Ammon's horn (tissue), 1 donor: Measurements from ENCODE around the gene TTC17.
"Not testable (repeated sequence)": the region's sequence is repeated elsewhere in the genome, so short reads cannot be mapped to it uniquely, and the experiment has no call there.

ENCODE experiments used
- DNase-seq: peaks from one replicate; pipeline ENCODE4 v3.0.0-alpha.2; 2016; ENCODE audit warnings: low spot score

TTC17 gene

GRCh38 chr11:43358801-43359421 is at the start of gene TTC17:
TTC17 (plus strand) TSS chr11:43358920; CDS start chr11:43358955, 35 bp downstream.
- DNase-seq = peak; percentile 94

DNA sequence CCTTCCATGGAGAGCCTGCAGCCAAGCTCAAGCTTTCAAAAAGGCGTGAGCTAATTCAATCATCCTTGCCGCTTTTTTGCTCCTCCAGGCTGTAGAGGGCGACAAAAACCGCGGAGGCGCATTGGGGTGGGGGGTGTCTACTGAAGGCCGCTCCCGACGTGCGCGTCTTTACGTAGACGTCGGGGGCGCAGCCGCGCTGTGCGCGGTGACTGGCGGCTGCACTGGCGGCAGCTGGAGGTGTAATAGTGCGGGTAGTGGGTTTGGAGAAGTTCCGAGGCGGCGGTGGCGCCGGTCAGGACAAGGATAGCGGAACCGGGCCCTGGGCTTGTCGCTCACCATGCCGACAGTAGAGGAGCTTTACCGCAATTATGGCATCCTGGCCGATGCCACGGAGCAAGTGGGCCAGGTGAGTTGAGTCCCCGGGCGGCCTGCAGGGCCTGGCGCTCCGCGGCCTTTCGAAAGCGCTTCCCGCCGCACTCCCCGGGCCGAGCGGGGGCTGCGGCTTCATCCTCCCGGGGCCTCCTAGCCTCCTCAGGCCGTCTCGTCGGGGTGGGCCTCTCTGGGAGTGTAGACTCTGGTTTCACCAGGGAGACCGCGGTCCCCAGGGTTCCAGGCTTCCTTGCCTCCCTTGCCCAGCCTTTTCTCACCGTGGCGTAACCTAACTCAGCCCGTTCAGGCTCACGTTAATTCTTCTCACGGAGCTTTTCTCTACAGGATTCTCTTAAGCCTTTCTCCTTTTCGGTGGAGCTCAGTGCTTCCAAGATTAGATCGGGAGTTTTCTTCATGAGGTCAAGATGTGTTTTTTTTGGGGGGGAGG is 46.7 kb upstream of the TTC17 start, which contains the start of gene API5:
Gene API5, plus strand, starts transcription at position 206 of the 817 bp plus-strand sequence. Its CDS starts 132 bp downstream, at position 338.
- DNase-seq = peak; percentile 94

DNA sequence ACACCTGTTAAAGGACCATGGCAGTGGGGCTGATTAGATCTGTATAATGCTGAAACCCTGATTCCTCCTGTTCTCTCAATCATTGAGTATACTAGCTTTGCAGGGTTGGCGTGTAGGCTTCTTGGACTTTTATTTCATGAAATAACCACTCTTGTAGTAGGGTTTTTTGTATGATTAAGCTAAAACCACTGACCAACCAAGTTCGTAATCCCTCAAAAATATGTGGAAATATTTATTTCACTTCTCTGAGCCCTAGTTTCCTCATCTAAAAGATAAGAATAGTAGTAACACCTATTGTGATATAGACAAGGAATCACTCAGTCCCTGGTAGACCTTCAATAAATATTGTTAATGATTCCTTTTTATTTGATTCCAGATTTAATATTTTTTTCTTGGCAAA is 42.8 kb upstream of the TTC17 start:
- no peak for DNase-seq

DNA sequence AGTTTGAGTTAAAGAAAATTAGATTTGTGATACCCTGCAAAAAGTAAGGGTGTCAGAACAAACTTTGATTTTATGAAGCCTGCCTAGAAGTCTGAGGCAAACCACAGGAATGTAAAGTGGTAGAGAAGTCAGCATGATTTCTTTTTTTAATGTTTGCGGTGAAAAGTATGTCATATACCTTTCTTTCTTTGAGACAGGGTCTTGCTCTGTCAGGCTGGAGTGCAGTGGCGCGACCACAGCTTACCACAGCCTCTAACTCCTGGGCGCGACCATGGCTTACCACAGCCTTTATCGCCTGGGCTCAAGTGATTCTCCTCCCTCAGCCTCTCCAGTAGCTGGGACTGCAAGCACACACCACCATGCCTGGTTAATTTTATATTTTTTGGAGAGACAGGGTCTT is 42.3 kb upstream of the TTC17 start:
- no peak for DNase-seq

DNA sequence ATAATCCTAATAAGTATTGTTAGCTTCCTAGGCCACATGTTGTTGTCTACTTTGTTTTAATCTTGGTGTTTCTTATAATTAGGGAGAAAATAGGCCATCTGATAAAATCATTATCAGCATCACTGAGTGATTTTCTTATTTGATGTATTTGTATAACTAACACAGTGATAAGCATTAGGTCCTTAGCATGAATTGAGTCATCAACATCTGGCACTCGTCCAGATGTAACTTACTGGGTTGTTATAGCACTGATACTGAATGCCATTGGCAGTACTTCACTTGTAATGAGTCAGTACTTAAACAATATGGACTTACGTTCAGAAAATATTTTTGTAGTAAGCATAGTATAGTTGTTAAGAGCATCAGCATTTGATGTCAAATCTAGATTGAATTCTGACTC is 30.7 kb upstream of the TTC17 start:
- no peak for DNase-seq

GRCh38 chr11:43328482-43328881 is 30.2 kb upstream of the TTC17 start:
- DNase-seq = no peak

- DNase-seq = no peak
Observed at GRCh38 chr11:43341159-43341558, 17.6 kb upstream of the TTC17 start.

DNA sequence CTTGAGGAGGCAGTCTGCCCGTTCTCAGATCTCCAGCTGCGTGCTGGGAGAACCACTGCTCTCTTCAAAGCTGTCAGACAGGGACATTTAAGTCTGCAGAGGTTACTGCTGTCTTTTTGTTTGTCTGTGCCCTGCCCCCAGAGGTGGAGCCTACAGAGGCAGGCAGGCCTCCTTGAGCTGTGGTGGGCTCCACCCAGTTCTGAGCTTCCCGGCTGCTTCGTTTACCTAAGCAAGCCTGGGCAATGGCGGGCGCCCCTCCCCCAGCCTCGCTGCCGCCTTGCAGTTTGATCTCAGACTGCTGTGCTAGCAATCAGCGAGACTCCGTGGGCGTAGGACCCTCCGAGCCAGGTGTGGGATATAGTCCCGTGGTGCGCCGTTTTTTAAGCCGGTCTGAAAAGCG is 7.3 kb upstream of the TTC17 start:
- DNase-seq = not testable (repeated sequence)

GRCh38 chr11:43354311-43354710 is 4.4 kb upstream of the TTC17 start:
- DNase-seq = no peak

DNA sequence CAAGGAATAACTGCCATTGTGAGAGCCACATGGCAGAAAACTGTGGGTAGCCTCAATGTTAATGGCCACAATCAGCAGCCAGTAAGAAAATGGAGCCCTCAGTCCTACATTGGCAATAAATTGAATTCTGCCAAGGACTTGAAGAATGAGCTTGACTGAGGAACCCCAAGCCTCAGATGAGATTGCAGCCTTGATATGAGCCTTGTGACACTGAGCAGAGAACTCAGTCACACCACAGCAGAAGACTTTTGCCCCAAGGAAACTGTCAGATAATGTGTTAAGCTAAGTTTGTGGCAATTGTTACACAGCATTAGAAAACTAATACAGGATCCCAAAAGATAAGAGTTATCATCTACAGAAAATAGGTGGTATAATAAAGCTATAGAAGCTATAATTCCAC is 2.4 kb upstream of the TTC17 start:
- no peak for DNase-seq

DNA sequence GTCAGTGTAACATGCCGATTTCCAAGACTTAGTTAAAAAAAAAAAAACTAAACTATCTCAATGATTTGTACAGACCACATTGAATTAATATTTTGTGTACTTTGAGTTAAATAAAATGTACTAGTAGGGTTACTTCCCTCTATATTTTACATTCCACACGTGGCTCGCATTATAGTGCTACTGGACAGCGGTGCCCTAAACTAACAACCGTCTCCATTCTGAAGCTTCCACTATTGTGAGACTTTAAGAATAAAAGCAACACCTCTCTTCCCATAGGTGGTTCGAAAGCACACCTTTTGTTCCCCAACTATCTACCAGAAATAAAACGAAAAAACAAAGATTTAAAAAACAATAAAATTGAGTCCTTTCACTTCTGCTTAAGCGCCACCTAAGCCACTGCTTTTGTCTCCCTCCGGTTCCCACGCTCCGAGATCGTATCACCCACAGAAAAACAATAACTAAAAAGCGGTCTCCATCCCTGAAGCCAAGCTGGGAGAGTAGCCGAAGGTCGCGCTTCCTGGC is 380 bp upstream of the TTC17 start:
- DNase-seq = peak; percentile 23

DNA sequence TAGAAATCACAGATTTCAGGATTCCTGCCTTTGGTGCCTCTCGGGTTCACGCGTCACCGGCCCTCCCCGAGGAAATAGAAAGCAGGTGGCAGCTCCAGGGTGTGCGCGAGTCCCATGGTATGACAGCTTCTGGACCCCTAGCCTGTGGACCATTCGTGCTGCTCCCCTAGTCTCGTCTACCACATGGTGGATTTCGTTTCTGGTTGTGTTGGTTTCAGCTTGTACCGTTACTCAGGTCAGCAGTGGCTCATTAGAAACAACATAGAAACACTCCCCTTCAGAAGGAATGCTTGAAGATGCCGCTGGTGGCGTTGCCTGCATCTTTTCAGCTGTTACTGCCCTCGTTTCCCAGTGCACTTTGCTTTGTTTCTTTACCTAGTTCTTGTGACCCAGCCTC is 700 bp downstream of the TTC17 start:
- DNase-seq = peak; percentile 17

DNA sequence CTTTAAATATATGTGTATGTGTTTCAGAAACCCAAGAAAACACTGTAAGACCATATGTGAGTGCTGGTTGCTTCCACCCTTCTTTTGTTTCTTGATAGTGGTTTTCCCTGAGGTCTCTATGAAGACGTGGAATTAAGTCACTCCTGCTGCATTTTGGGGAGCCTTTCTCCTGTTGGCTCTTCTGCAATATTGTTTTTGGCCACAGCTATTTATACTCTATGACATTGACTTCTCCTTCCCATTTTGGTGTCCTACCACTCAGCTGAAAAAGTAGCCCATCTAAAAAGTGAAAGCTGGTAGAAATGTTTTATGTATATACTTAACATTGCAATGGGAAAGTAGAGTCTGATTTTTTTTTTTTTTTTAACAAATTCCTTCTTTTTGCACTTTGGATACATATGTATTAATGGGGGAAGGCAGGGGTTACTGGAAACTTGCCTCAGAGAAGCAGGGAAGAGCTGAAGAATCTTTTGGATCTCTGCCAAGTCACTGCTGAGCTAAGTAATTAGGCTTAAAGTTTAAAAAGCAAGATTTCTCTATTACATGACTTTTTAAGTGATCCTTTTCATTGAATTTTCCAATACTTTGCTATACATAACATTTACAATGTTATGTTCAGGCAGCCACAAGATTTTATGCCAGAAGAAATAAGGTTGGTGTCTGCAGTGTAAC is 1.8 kb downstream of the TTC17 start:
- DNase-seq = no peak

DNA sequence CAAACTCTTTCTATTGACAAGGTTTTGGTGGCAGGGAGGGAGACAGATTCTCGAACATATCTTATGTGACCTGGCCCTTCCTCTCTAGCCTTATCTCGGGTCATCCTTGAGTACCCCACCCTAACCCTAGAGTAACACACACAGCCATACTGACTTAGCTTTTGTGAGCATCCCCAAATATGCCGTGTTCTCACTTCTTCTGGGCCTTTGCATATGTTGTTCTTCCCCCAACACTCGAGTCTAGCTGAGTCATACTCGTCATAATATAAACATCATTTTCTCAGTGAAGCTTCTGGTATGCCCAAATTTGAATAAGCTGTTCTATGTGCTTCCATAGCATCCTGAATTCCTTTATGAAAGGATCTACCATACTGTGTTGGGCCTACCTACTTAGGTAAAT is 8.0 kb downstream of the TTC17 start:
- no peak for DNase-seq

DNA sequence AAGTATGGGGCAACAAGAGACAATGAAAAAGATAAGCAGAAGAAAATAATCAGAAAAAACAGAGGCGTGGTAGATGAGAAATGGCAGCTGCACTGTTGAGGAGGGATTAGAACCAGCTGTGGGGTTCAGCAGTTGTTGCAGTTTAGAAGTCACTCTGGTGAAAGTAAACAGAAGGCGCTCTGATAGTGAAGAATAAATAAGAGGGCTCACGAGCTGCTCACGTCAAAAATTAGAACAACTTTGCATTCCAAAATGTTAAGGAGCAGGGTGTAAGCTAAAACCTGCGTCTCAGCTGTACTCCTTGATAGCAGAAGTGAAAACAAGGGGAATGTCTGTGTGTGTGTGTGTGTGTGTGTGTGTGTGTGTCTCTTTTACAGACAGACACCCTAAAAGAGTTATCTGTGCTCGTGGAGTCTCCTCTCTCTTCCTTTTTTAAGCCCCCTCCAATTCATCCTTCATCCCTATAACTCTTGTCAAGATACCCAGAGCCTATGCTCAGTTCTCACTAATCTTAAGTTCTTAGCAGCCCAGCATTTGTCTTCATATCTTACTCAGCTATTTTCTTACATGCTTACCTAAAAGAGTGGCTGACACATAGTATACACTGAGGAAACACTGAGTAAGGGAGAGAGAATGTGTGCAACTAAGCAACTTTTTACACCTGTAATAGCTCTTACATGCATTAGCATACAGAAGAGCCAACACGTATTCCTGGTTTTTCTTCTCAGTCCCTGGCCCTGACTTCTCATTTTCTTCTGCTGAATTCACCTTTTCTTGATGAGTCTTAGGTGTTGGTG is 8.9 kb downstream of the TTC17 start:
- DNase-seq = no peak

DNA sequence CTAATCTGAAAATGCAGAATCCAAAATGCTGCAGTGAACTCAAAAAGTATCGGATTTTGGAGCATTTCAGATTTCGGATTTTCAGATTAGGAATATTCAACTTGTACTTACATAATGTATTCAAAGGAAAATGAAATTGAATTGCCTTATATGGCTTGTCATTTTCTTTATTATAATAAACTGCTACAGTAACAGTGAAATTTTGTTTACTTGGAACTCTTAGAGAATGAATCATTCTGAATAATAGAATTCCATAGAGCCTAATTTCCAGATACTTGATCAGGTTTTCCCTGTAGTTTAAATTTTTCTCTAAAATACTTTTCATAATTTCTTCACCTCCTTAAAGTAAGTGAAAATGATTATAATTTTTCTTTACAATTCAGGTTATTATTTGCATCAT is 17.3 kb downstream of the TTC17 start:
- no peak for DNase-seq

- DNase-seq = no peak
Observed at GRCh38 chr11:43376594-43376993, 17.9 kb downstream of the TTC17 start.

DNA sequence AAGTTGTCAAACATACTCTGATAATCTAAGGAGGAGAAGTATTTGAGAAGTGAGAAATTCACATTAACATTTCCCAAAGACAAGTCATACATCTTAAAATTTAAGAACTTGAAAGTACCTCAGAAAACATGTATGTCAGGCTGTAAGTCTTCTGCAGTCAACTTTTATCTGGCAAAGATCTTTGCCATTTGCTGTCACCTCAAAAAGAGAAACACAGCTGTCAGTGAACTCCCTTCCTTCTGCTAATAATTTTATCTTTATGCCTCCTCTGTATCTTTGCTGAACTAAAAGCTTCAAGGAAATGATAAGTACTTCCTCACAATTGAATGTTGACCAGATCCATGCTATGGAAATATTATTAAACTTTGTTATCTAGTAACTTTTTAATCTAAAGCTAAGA is 18.7 kb downstream of the TTC17 start:
- no peak for DNase-seq

DNA sequence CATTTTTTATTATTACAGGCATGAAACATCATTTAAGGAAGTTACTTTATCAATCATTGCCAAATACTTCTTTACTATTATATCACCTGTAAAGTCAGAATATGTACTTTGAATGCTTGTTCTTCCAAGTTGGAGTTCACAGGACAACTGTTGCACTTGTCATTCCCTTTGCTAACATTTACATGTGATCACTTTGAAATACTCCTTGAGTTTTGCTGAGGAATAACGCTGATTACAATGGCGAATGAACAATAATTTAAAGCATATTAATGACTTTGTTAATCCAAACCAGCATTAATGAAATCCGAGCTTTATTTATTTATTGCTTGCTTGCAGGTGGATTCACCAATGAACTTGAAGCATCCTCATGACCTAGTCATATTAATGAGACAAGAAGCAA is 20.2 kb downstream of the TTC17 start:
- no peak for DNase-seq

DNA sequence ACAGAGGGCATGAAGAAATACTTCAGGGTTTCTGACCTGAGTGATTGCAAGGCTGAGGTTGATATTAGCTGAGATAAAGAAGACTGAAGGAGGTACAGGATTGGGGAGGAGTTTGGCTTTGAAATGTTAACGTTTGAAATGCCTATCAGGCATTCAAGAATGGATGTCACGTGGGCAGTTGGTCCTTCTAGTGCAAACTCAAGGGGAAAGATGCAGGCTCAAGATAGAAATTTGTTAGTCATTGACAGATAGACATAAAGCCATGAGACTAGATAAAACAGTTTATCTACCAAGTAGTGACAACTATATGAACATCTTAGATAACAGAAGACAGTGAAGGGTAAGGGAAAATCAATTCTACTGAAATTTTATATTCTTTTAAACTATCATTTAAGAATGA is 23.1 kb downstream of the TTC17 start:
- DNase-seq = no peak

DNA sequence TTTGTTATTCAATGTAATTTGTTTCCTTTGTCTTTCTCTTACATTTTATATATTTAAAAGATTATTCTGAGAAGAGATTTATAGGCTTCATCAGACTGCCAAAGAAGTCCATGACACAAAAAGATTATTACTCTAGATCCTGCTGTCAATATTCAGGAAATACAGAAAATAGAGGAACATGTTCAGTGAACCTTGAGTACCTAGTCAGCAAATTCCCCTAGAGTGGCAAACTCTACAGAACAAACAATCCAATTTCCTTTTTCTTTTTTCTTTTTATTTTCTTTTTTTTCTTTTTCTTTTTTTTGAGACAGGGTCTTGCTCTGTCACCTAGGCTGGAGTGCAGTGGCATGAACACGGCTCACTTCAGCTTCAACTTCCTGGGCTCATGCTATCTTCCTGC is 23.9 kb downstream of the TTC17 start:
- no peak for DNase-seq

GRCh38 chr11:43384393-43384792 is 25.7 kb downstream of the TTC17 start:
- no peak for DNase-seq
